ENCODE data around the gene RAB6A. TPM values are rescaled to one million over a fixed set of nuclear protein-coding genes. Genes with fewer than 3 reads are reported as not detected.
"Not testable (repeated sequence)": the region's sequence is repeated elsewhere in the genome, so short reads cannot be mapped to it uniquely, and the experiment has no call there.

RAB6A gene
- total RNA-seq (2014; rRNA removed; shearing (Covaris generic)) = 53.3 and 60.6 TPM in 2 replicates
- polyA plus RNA-seq (2014; cell fraction: nucleus; rRNA removed) = 19.6 and 43.6 TPM in 2 replicates

DNA sequence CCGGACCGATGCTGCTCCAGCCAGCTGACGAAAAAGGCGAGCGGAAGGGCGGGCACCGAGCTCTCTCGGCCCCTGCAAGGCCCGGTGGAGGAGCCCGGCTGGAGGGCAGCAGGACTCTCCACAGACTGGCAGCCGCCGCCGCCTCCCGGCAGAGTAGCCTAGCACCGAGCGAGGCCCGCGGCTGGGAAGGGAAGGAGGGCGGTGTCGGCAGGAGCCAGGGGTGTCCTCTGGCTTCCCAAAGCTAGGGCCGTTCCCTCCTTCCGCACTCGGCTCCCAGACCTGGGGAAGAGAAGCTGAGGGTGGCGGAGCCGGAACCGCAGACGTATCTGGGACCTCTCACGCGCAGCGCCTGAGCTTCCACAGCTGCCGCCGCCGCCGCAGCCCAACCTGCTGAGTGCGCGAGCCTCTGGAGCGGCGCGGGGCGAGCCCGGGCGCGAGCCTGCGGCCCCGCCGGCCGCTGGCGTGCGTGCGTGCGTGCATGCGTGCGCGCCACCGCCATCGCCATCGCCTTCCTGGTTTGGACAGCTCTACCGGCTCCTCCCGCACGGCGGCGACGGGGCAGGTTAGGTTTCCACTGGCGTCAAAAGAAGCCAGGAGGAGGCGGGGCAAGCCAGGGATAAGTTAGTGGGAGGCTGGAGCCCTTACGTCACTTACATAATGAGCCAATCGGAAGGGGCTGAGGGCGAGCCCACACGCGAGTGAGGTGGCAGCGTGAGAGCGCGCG, at the start of gene RAB6A:
TSS of gene RAB6A (minus strand) at position 396 of the 724 bp plus-strand sequence. CDS start 439 bp downstream, outside the sequence.
- DNase-seq (ENCODE audit: extremely low read depth, low read depth) = peak; percentile 98

DNA sequence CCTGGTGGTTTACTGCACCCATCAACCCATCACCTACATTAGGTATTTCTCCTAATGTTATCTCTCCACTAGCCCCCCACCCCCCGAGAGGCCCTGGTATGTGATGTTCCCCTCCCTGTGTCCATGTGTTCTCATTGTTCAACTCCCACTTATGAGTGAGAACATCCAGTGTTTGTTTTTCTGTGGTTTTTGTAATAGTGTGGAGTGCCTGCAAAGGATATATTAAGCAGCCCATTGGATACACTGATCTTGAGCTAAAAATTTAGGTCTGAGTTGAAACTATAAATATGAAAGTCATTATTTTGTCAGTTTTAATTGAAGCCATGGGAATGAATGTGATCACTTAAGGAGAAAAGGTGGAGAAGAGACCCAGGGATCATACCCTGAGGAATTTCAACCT, 49.8 kb upstream of the RAB6A start:
- DNase-seq (ENCODE audit: extremely low read depth, low read depth) = no peak

DNA sequence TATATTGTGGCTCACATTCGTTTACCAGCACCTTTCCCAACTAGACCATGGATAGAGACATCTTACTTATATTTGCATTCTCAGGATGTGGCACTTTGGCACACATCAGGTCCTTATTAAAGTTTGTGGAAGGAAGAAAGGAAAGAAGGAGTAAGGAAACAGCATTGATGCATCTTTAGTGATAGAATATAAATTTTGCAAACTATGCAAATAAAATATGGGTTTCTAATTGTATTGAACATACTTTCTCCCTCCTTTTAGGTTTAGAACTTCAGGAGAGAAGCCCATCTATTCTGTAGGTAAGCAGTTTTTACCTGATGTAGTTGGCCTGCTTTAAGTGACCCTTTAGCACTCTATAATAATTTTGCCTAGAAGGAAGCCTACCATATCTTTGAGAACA, 47.2 kb upstream of the RAB6A start:
- no peak for DNase-seq (ENCODE audit: extremely low read depth, low read depth)

DNA sequence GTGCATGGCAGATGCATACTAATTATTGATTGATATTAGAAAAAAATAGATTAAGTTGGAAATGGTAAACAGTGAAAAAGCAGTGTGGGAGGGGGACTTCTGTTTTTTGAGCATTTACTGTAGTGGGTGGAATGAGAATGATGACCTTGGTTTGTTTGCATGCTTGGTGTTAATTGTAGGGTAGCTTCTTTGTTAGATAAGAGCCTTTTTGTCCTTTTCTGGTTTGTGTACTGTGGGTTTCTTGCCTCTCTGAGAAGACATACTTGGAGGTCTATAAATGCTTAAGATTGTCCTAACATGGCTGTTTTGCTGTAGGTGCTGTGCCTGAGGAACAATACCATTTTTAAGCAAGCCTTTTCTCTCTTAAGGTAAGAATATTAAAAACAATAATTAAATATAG, 43.8 kb upstream of the RAB6A start:
- DNase-seq (ENCODE audit: extremely low read depth, low read depth) = no peak

DNA sequence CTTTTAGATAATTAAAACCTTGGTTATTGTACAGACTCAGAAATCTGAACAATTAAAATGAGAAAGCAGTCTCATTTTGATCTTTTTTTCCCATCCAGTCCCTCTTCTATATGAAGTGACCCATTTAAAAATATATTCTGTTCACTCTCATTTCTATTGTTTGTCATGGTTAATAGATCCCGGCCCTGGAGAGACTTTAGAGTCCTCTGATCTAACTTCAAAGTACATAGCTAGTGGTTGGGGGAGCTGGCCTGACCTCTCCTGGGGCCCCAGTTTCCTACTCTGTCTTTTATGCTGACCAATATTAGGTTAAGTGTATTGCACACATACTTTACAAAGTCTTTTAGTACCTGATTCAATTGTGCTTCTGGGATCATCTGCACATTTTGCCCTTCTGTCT, 40.3 kb upstream of the RAB6A start:
- DNase-seq (ENCODE audit: extremely low read depth, low read depth) = no peak

DNA sequence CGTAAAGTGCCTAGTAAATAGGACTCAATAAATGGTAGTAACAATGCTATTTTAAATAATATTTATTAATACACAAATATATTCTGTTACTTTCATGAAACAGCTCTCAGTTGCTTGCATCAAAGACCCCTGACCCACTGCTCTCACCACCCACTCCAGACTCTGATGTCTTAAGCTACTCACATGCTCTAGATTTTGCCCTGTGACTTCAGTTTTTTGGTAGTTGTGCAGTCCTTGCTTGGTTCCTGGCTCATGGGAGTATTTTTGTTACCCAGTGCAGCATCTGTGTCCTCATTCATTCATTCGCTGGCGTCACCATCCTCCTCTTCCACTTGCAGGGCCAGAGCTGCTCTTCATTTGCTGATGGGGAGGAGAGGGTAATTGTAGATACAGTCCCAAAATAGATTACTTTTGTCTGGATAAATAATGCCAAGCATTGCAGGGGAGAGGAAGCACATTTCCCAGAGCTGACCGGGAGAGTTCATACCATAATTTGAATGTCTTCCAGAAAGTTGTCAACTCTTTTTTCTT, 39.5 kb upstream of the RAB6A start:
- DNase-seq (ENCODE audit: extremely low read depth, low read depth) = no peak

DNA sequence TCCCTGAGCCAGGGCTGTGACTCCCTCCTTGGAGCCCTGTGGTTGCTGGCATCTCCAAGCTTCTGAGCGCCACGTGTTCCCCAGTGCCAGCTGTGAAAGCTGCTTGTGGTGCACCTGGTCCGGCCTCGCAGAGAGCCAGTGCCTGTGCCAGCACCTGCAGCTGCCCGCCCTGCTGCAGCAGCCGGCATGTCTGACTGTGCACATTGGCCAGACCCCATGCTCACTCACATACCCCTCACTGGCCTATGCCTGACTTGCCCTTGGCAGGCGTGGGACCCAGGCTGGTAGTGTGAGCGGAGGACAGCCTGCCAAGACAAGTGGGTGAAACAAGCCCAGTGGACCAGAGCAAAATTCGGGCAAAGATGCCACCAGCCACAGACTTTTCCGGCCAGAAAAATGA, 36.6 kb upstream of the RAB6A start:
- no peak for DNase-seq (ENCODE audit: extremely low read depth, low read depth)

DNA sequence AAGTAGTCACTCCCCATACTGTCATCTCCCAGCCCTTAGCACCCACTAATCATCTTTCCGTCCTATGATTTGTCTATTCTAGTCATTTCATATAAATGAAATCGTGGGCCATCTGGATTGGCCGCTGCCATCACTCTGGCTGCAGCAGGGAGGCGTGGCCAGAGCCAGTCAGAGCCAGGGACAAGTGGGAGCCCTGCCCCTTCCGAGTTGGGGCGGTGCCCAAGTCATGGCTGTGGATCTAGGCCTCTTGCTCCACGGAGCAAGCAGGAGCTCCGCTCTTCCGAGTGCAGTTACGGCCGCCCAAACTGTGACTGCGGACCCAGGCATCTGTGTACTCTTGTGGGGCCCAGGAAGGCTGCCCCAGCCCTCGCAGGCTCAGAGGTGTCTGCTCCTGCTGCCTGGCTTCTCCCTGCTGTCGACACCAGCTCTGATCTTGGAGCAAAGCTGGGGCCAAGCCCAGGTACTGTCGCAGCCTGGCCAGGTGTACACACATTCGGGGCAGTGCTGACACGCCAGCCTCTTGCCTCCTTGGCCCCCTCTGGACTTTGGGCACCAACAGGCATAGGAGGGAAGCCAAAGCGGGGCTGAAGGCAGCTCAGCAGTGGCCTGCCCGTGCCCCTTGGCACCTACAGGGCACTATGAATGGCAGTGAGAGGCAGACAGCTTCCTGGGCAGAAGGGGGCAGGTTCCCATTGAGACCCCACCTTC, 35.2 kb upstream of the RAB6A start:
- no peak for DNase-seq (ENCODE audit: extremely low read depth, low read depth)

DNA sequence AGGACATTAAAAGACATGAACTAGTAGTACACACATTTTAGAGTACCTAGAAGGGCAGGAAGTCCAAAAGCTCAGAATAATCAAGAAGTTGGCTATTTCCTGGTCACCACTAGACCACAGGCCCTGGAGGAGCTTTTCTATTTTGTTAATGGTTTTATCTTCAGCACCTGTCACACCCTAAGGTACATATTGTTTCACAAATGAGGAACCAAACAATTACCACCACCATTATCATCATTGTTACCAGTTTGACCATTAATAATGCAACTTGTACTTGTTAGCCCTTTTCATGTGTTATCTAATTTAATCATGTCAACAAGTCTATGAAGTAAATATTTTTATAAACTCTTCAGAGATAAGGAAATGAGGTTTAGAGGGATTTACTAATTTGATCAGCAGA, 31.7 kb upstream of the RAB6A start:
- no peak for DNase-seq (ENCODE audit: extremely low read depth, low read depth)

DNA sequence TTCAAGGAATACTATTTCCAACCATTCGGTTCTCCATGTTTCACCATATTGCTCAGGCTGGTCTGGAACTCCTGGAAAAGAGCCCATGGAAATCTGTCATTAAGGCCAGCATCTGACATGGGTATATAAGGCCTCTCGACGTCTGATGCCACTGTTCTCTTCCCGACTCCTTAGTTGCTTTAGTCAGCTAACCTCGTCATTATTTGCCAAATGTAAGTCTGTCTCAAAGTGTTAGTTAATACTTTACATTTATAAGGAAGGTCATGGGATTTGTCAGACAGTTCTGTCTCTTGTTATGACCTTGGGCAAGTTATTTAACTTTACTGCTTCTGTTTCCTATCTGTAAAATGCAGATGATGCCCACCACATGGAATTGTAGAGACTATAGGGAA, 28.4 kb upstream of the RAB6A start:
- DNase-seq (ENCODE audit: extremely low read depth, low read depth) = no peak

DNA sequence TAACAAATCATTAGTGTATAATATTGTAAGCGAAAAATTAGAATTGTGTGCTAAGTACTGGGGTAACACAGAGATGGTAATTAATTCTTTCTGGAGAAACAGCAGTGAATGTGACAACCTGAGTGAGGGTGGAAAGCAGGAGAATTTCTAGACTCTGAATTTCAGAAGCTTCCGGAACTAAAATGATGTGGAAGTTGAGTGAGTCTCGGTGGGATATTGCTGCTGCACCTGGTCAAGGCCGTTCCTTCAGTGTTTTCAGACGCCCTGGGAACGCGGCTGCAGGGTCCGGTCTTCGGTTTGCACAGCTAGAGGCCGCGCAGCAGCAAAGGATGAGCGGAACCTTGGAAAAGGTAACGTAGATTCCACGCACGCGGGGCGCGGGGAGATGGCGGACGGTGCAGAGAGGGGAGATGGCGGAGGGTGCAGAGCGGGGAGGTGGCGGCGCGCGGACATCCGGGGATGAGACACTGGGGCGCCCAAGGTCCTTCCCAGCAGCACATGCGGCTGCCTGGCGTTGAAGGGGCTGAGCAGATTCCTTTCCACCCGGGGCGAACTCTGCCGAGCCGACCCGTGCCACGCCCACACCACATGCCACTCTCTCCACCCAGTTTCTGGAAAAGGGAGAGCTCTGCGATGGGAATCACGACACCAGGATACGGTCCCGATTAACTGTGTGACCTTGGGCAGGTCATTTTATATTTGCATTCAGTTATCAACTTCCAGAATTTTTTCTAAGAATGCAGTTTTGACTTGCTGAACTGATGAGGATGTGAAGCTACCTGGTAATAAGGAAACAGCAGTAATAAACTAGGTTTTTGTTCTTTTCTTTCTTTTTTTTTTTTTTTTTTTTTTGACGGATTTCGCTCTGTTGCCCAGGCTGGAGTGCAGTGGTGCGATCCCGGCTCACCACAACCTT, 27.0 kb upstream of the RAB6A start, which contains the start of gene MRPL48:
TSS of gene MRPL48 (plus strand) at position 232 of the 916 bp plus-strand sequence. CDS start at position 330, 98 bp downstream.
- DNase-seq (ENCODE audit: extremely low read depth, low read depth) = peak; percentile 87

DNA sequence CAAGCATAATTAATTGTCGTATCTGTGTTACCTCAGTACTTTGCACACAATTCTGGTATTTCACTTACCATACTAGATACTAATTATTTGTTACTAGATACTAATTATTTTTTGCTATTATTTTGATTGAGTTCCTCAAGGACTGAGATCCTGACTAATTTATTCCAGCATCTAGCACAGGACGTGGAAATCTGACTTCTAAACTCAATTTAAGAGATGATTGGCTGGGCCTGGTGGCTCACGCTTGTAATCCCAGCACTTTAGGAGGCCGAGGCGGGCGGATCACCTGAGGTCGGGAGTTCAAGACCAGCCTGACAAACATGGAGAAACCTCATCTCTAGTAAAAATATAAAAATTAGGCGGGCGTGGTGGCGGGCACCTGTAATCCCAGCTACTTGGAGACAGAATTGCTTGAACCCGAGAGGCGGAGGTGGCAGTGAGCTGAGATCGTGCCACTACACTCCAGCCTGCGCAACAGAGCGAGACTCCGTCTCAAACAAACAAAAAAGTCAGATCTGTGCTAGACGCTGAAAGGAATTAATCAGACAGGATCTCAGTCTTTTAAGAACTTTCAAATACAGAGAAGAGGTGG, 26.3 kb upstream of the RAB6A start:
- DNase-seq (ENCODE audit: extremely low read depth, low read depth) = no peak

DNA sequence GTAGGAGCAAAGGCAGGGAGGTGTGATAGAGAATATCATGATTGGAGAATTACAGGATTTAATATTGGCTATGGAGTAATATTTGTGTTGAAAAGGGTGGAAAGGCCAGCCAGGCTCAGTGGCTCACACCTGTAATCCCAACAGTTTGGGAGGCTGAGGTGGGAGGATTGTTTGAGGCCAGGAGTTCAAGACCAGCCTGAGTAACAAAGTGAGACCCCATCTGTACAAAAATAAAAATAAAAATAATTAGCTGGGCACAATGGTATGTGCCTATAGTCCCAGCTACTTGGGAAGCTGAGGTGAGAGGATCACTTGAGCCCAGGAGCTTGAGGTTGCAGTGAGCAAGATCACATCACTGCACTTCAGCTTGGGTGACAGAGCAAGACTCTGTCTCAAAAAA, 24.6 kb upstream of the RAB6A start:
- DNase-seq (ENCODE audit: extremely low read depth, low read depth) = not testable (repeated sequence)

DNA sequence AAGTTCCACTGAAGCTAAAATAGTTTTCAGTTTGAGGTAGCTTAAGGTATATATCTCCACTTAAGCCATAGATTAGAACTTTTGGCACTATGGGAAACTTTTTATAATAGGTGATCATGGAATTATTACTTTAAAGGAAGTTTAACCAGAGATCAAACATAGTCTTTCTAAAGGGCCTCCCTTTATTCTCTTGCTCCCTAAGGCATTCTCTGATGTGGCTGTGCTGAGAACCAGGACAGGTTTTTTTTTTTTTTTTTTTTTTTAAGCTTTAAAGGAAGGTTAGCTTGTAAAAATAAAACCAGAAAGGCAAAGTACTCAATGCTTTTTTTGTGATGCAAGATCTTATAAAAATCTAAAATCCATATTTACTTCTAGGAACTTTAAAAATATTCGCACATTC, 23.9 kb upstream of the RAB6A start:
- DNase-seq (ENCODE audit: extremely low read depth, low read depth) = no peak

DNA sequence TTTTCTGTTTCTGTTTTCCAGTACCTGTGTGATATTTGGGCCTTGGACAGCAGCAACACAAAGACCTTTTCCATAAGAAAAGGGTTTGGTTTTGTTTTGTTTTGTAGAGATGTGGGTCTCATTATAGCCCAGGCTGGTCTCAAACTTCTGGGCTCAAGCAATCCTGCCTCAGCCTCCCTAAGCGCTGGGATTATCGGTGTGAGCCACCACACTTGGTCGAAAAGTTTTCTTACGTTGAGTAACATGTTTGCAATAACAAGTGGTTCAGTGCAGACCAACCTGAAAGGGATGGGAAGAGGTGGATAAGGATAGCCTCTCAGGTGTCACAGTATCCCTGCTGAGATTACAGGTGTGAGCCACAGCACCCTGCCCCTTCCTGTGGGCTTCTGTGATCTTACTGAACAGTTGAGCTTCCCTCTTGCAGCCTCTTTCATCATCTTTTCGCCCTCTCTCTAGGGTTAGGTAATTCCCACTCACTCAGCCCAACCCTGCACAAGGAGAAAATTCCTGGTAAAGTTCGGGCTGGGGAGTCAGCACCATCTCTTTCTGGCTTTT, 23.3 kb upstream of the RAB6A start:
- peak; percentile 73 for DNase-seq (ENCODE audit: extremely low read depth, low read depth)

DNA sequence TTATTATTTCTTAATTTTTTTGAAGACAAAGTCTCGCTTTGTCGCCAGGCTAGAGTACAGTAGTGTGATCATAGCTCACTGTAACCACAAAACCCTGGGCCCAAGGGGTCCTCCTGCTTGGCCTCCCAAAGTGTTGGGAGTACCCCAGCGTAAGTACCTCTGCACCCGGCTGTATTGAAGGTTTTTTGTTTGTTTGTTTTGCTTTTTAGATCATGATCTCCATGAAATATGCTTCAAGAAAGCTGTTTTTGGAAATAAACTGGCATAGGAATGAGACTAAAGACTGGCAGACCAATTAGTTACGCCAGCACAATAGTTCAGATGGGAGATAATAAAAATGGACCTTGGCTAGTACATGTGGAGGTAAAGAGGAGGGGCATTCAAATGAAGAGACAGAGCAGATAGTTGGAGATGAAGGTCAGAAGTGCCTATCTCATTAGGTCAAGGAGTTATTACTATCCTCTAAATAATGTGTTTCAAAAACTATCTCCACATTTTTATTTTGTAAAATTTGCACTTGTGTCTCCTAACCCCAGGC, 22.7 kb upstream of the RAB6A start:
- no peak for DNase-seq (ENCODE audit: extremely low read depth, low read depth)

DNA sequence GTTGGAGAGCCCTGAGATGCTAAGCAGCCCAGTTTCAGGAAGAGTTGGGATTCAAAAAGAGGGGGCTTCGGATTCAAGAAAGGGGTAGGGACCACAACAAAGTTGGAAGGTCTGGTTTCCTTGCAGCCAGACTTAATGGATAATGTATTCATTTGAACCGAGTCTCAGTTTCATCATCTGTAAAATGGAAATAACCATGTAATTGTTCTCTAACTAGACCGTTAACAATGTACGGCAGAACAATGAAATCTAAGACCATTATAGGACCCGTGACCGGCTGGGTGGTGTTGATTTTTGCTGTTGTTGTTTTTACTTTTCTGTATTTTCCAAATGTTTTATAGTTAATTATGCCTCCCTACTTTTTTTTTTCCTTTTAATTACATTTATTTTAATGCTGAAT, 20.4 kb upstream of the RAB6A start:
- DNase-seq (ENCODE audit: extremely low read depth, low read depth) = no peak

DNA sequence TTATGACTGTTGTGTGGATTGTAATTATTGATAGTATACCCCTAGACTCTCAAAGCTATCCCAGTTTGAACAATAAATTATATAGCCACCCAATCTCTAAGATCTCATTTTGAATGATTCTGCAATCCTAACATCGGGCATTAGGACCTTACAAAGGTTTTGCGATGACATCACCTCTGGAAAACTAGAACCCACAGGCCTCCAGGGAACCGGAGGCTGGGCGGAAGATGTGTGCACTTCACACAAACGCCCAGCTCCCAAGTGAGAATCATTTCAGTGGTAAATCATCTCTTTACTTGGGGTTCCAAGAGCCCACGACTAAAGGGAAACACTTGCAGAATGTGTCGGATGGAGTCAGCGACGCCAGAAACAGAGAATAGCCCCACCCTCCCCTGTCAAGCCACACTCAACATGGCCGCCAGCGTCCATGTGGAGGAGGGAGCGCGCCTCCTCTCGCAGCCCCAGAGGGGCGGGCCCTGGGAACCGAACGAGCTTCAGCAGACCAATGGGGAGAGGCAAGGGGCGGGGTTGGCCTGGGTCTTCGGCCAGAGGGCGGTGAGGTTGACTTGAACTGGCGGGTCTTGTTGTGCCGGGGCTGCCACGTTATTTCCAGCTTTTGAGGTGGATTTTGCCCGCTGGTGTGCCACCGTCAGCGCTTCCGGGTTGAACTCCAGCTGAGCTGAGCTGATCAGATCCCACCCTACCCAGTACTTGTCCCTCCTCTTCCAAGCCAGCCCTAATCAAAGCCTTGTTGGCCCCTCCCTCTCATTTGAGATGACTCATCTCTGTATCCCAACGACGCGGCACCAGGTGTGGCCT, 18.4 kb upstream of the RAB6A start:
- peak; percentile 94 for DNase-seq (ENCODE audit: extremely low read depth, low read depth)

DNA sequence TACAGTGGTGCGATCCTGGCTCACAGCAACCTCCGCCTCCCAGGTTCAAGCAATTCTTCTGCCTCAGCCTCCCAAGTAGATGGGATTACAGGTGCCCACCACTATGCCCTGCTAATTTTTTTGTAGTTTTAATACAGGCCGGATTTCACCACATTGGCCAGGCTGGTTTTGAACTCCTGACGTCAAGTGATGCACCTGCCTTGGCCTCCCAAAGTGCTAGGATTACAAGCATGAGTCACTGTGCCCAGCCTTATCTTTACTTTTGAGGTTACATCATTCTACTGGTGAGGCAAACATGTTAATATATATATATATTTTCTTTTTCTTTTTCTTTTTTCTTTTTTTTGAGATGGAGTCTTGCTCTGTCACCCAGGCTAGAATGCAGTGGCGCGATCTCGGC, 9.9 kb upstream of the RAB6A start:
- DNase-seq (ENCODE audit: extremely low read depth, low read depth) = not testable (repeated sequence)
